ENCODE results near the gene DNMBP.
"Not testable (repeated sequence)": the region's sequence is repeated elsewhere in the genome, so short reads cannot be mapped to it uniquely, and the experiment has no call there.

The DNMBP gene

GRCh38 chr10:99993701-99994689 lies 15.8 kb downstream of the DNMBP start:
- Histone ChIP-seq H3K4me3 (ENCODE audit: low read depth in 1 of 5, low read length in 5 of 5) (peak overlapping the region in 1 of 5 donors; percentile 8), H3K9ac (ENCODE audit: low read length in 5 of 5) (no peak overlapping the region), H3K27ac (ENCODE audit: low read depth, low read length) (peak overlapping the region; percentile 52), H3K4me1 (ENCODE audit: control insufficient read depth in 5 of 5, insufficient read depth in 5 of 5, low read length in 5 of 5) (peaks cover 3 to 34% (median 25%) of the 10 kb centered on the region in 5 donors), H3K9me3 (ENCODE audit: control insufficient read depth in 5 of 5, low read length in 5 of 5) (no peaks in the 10 kb centered on the region), H3K36me3 (ENCODE audit: control insufficient read depth in 5 of 5, insufficient read depth in 5 of 5, low read length in 5 of 5) (peaks cover 0 to 3% (median 0%) of the 10 kb centered on the region in 5 donors), H3K27me3 (ENCODE audit: control insufficient read depth in 5 of 5, insufficient read depth in 4 of 5, low read length in 5 of 5) (no peaks in the 10 kb centered on the region)

DNA sequence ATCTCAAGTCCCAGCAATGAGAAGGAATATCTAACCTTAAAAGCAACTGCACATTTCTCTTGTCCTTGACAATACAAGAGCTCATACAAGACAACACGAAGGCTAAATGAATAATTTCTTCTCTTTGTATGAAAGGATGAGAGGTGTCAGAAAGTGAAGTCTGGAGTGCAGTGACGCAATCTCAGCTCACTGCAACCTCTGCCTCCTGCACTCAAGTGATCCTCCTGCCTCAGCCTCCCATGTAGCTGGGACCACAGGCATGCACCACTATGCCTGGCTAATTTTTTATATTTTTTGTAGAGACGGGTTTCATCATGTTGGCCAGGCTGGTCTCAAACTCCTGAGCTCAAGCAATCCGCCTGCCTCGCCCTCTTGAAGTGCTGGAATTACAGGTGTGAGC lies 24.1 kb downstream of the DNMBP start:
- not testable (repeated sequence) for H3K27me3 ChIP-seq (ENCODE audit: control insufficient read depth in 5 of 5, insufficient read depth in 4 of 5, low read length in 5 of 5); H3K27ac ChIP-seq (ENCODE audit: low read depth, low read length); H3K9me3 ChIP-seq (ENCODE audit: control insufficient read depth in 5 of 5, low read length in 5 of 5); H3K9ac ChIP-seq (ENCODE audit: low read length in 5 of 5); H3K4me3 ChIP-seq (ENCODE audit: low read depth in 1 of 5, low read length in 5 of 5); H3K36me3 ChIP-seq (ENCODE audit: control insufficient read depth in 5 of 5, insufficient read depth in 5 of 5, low read length in 5 of 5)
- H3K4me1 ChIP-seq (ENCODE audit: control insufficient read depth in 5 of 5, insufficient read depth in 5 of 5, low read length in 5 of 5), result peaks cover 10 to 36% (median 35%) of the 10 kb centered on the region in 5 donors

GRCh38 chr10:99984211-99985034 lies 25.3 kb downstream of the DNMBP start:
- peaks cover 10 to 49% (median 46%) of the 10 kb centered on the region in 5 donors for H3K4me1 ChIP-seq (ENCODE audit: control insufficient read depth in 5 of 5, insufficient read depth in 5 of 5, low read length in 5 of 5)
- no peak overlapping the region for H3K4me3 ChIP-seq (ENCODE audit: low read depth in 1 of 5, low read length in 5 of 5)
- H3K27me3 ChIP-seq (ENCODE audit: control insufficient read depth in 5 of 5, insufficient read depth in 4 of 5, low read length in 5 of 5), result no peaks in the 10 kb centered on the region
- peak overlapping the region; percentile 69 for H3K27ac ChIP-seq (ENCODE audit: low read depth, low read length)
- peak overlapping the region in 1 of 5 donors; percentile 48 for H3K9ac ChIP-seq (ENCODE audit: low read length in 5 of 5)
- peaks cover 0 to 4% (median 0%) of the 10 kb centered on the region in 5 donors for H3K36me3 ChIP-seq (ENCODE audit: control insufficient read depth in 5 of 5, insufficient read depth in 5 of 5, low read length in 5 of 5)
- H3K9me3 ChIP-seq (ENCODE audit: control insufficient read depth in 5 of 5, low read length in 5 of 5), result no peaks in the 10 kb centered on the region

GRCh38 chr10:99983280-99983988 lies 26.3 kb downstream of the DNMBP start:
- Histone ChIP-seq H3K9me3 (ENCODE audit: control insufficient read depth in 5 of 5, low read length in 5 of 5) (no peaks in the 10 kb centered on the region), H3K27ac (ENCODE audit: low read depth, low read length) (peak overlapping the region; percentile 69), H3K4me3 (ENCODE audit: low read depth in 1 of 5, low read length in 5 of 5) (peak overlapping the region; percentile 27 to 48 (median 39)), H3K36me3 (ENCODE audit: control insufficient read depth in 5 of 5, insufficient read depth in 5 of 5, low read length in 5 of 5) (no peaks in the 10 kb centered on the region), H3K9ac (ENCODE audit: low read length in 5 of 5) (peak overlapping the region in 4 of 5 donors; percentile 13 to 48 (median 41)), H3K27me3 (ENCODE audit: control insufficient read depth in 5 of 5, insufficient read depth in 4 of 5, low read length in 5 of 5) (no peaks in the 10 kb centered on the region), H3K4me1 (ENCODE audit: control insufficient read depth in 5 of 5, insufficient read depth in 5 of 5, low read length in 5 of 5) (peaks cover 10 to 52% (median 46%) of the 10 kb centered on the region in 5 donors)

GRCh38 chr10:99982728-99983127 lies 27.0 kb downstream of the DNMBP start:
- Histone ChIP-seq H3K9me3 (ENCODE audit: control insufficient read depth in 5 of 5, low read length in 5 of 5) (no peaks in the 10 kb centered on the region), H3K36me3 (ENCODE audit: control insufficient read depth in 5 of 5, insufficient read depth in 5 of 5, low read length in 5 of 5) (no peaks in the 10 kb centered on the region), H3K27ac (ENCODE audit: low read depth, low read length) (peak overlapping the region; percentile 69), H3K9ac (ENCODE audit: low read length in 5 of 5) (no peak overlapping the region), H3K4me3 (ENCODE audit: low read depth in 1 of 5, low read length in 5 of 5) (peak overlapping the region in 1 of 5 donors; percentile 27), H3K4me1 (ENCODE audit: control insufficient read depth in 5 of 5, insufficient read depth in 5 of 5, low read length in 5 of 5) (peaks cover 10 to 56% (median 47%) of the 10 kb centered on the region in 5 donors), H3K27me3 (ENCODE audit: control insufficient read depth in 5 of 5, insufficient read depth in 4 of 5, low read length in 5 of 5) (no peaks in the 10 kb centered on the region)

GRCh38 chr10:99981581-99982199 lies 28.1 kb downstream of the DNMBP start:
- Histone ChIP-seq H3K4me3 (ENCODE audit: low read depth in 1 of 5, low read length in 5 of 5) (no peak overlapping the region), H3K9me3 (ENCODE audit: control insufficient read depth in 5 of 5, low read length in 5 of 5) (no peaks in the 10 kb centered on the region), H3K9ac (ENCODE audit: low read length in 5 of 5) (peak overlapping the region in 2 of 5 donors; percentile 4 to 35), H3K27ac (ENCODE audit: low read depth, low read length) (peak overlapping the region; percentile 3), H3K4me1 (ENCODE audit: control insufficient read depth in 5 of 5, insufficient read depth in 5 of 5, low read length in 5 of 5) (peaks cover 10 to 66% (median 56%) of the 10 kb centered on the region in 5 donors), H3K27me3 (ENCODE audit: control insufficient read depth in 5 of 5, insufficient read depth in 4 of 5, low read length in 5 of 5) (no peaks in the 10 kb centered on the region), H3K36me3 (ENCODE audit: control insufficient read depth in 5 of 5, insufficient read depth in 5 of 5, low read length in 5 of 5) (no peaks in the 10 kb centered on the region)

DNA sequence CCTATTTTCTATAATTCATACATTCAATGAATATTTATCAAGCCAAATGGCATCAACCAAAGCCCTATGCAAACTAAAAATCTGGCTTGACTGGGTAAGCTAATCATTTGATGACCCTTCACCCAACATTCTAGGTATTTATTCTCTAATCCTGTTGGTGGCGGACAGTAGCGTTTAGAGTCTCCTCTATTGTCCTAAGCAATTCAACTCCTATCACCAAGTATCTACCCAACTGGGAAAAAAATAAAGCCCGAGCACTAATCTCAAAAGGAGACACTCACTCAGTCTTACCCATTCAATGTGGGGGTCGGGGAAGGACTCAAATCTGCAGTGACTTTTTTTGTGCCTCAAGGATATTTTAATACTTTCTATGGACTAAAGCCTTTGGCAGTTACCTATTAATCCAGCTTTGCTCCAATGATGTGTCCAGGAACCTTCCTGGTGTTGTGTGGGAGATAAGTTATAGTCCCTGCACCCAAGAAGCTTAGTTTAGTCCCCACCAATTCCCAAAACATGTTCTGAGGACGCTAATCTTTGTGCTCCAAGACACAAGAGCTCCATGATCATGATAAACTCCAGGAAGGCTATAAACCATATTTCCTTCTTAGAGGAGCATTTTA lies 30.6 kb downstream of the DNMBP start:
- Histone ChIP-seq H3K4me3 (ENCODE audit: low read depth in 1 of 5, low read length in 5 of 5) (no peak overlapping the region), H3K27ac (ENCODE audit: low read depth, low read length) (peak overlapping the region; percentile 80), H3K9ac (ENCODE audit: low read length in 5 of 5) (no peak overlapping the region), H3K36me3 (ENCODE audit: control insufficient read depth in 5 of 5, insufficient read depth in 5 of 5, low read length in 5 of 5) (no peaks in the 10 kb centered on the region), H3K9me3 (ENCODE audit: control insufficient read depth in 5 of 5, low read length in 5 of 5) (no peaks in the 10 kb centered on the region), H3K27me3 (ENCODE audit: control insufficient read depth in 5 of 5, insufficient read depth in 4 of 5, low read length in 5 of 5) (no peaks in the 10 kb centered on the region), H3K4me1 (ENCODE audit: control insufficient read depth in 5 of 5, insufficient read depth in 5 of 5, low read length in 5 of 5) (peaks cover 7 to 73% (median 62%) of the 10 kb centered on the region in 5 donors)

GRCh38 chr10:99977916-99978315 lies 31.8 kb downstream of the DNMBP start:
- H3K9ac ChIP-seq (ENCODE audit: low read length in 5 of 5), result no peak overlapping the region
- no peaks in the 10 kb centered on the region for H3K36me3 ChIP-seq (ENCODE audit: control insufficient read depth in 5 of 5, insufficient read depth in 5 of 5, low read length in 5 of 5)
- H3K27ac ChIP-seq (ENCODE audit: low read depth, low read length), result peak overlapping the region; percentile 80
- no peak overlapping the region for H3K4me3 ChIP-seq (ENCODE audit: low read depth in 1 of 5, low read length in 5 of 5)
- no peaks in the 10 kb centered on the region for H3K27me3 ChIP-seq (ENCODE audit: control insufficient read depth in 5 of 5, insufficient read depth in 4 of 5, low read length in 5 of 5)
- peaks cover 5 to 60% (median 50%) of the 10 kb centered on the region in 5 donors for H3K4me1 ChIP-seq (ENCODE audit: control insufficient read depth in 5 of 5, insufficient read depth in 5 of 5, low read length in 5 of 5)
- no peaks in the 10 kb centered on the region for H3K9me3 ChIP-seq (ENCODE audit: control insufficient read depth in 5 of 5, low read length in 5 of 5)

Measured in subcutaneous abdominal adipose tissue (tissue), 5 donors.